Measurements from ENCODE around the gene FNDC3B.

DNA sequence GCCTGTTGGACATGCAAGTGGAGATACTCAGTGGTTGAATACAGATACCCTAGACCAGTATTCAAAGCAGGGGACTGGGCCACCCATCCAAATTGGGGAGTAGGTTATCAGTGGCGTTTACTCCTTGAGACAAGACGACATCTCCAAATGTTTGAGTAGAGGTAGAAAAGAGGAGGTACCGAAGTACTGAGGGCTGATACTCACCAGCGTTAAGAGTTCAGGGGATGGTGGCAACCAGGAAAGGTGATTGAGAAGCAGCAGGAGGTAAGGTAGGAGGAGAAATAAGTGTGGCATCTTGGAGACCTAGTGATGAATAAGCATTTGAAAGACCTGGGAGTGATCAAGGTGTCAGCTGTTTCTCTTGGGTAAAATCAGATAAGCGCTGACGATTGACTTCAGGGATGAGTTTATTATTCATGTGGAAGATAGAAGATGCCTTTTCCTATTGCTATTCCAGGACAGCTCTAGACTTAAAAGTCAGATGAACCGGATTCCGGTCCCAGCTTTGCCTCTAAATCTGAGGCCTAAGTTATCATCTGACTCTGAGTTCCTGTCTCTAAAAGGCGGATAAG is 312.6 kb downstream of the FNDC3B start:
- TF ChIP-seq GATA2 (IDR thresholded peaks at IDR 0.05; ENCODE audit: low read depth, low read length) (no peak), GATA3 (IDR thresholded peaks at IDR 0.05; ENCODE audit: low read depth, low read length) (no peak)
